SK-N-SH (cell line): Measurements from ENCODE around the gene GALNT17. TPM values are rescaled to one million over a fixed set of nuclear protein-coding genes. Genes with fewer than 3 reads are reported as not detected.

ENCODE experiments used
- CTCF ChIA-PET: fragments of 300-600, 350-600 bp; formaldehyde crosslinking; extraction: SDS; loops from one replicate; lab custom pipeline; 2021; lab: Yijun Ruan, JAX
- POLR2A ChIA-PET: fragments of 350-600 bp; sonication (Branson Sonifier 250); formaldehyde crosslinking; extraction: SDS; loops from one replicate; lab custom pipeline; 2020; ENCODE audit warnings: antibody characterized with exemption, inconsistent platforms; lab: Yijun Ruan, JAX
- DNase-seq: peaks from one replicate; pipeline ENCODE4 v3.0.0; 2012
- H2AFZ ChIP-seq: fragments of 200-600 bp; sonication (generic); 2 replicates; pipeline ENCODE4 v1.8.1; 2016; ENCODE audit warnings: antibody characterized with exemption, mild to moderate bottlenecking, low read depth
- H3F3A ChIP-seq: fragments of 200-600 bp; sonication (generic); replicated peaks from 2 replicates; pipeline ENCODE3; 2016; ENCODE audit warnings: antibody characterized with exemption, mild to moderate bottlenecking; ENCODE audit not compliant: insufficient read depth
- H3K27ac ChIP-seq, 2 experiments: fragments of 200-500 bp in 1 of 2; fragments of 200-600 bp in 1 of 2; sonication (Bioruptor generic) in 1 of 2; sonication (generic), shearing (Covaris generic) in 1 of 2; 2 replicates each; pipeline versions ENCODE4 v1.5.1 to v1.6.1; 2014 to 2016; ENCODE audit warnings: low read depth in 2 of 2, inconsistent platforms in 1 of 2, low read length in 1 of 2, mild to moderate bottlenecking in 1 of 2, mixed read lengths in 1 of 2
- H3K27me3 ChIP-seq: fragments of 200-600 bp; sonication (generic), shearing (Covaris generic); 2 replicates; pipeline ENCODE4 v1.6.1; 2016; ENCODE audit warnings: mixed run types; ENCODE audit not compliant: insufficient read depth
- H3K36me3 ChIP-seq, 2 experiments: fragments of 200-500 bp in 1 of 2; fragments of 200-600 bp in 1 of 2; sonication (Bioruptor generic) in 1 of 2; sonication (generic) in 1 of 2; replicated peaks in 1 of 2; 2 replicates each; pipeline versions ENCODE3 to v1.5.1; 2014 to 2016; ENCODE audit warnings: low read length in 1 of 2, mild to moderate bottlenecking in 1 of 2; ENCODE audit not compliant: insufficient read depth in 2 of 2, control insufficient read depth in 1 of 2
- H3K4me1 ChIP-seq, 2 experiments: fragments of 200-500 bp in 1 of 2; fragments of 200-600 bp in 1 of 2; sonication (Bioruptor generic) in 1 of 2; sonication (generic), shearing (Covaris generic) in 1 of 2; 2 replicates each; pipeline versions ENCODE4 v1.5.1 to v1.6.1; 2014 to 2016; ENCODE audit warnings: low read depth in 1 of 2, low read length in 1 of 2, mixed run types in 1 of 2; ENCODE audit not compliant: insufficient read depth in 2 of 2, control insufficient read depth in 1 of 2
- H3K4me2 ChIP-seq: fragments of 200-600 bp; sonication (generic), shearing (Covaris generic); 2 replicates; pipeline ENCODE4 v1.6.1; 2017; ENCODE audit warnings: mixed run types
- H3K4me3 ChIP-seq, 2 experiments: fragments of 200-500 bp in 1 of 2; fragments of 200-600 bp in 1 of 2; sonication (Bioruptor generic) in 1 of 2; sonication (generic), shearing (Covaris generic) in 1 of 2; 2 replicates each; pipeline versions ENCODE4 v1.5.1 to v1.8.1; 2014 to 2016; ENCODE audit warnings: low read depth in 2 of 2, inconsistent platforms in 1 of 2, low read length in 1 of 2, mild to moderate bottlenecking in 1 of 2, mixed read lengths in 1 of 2, moderate library complexity in 1 of 2
- H3K79me2 ChIP-seq: fragments of 200-600 bp; sonication (generic); 2 replicates; pipeline ENCODE4 v1.8.1; 2017; ENCODE audit warnings: mild to moderate bottlenecking; ENCODE audit not compliant: insufficient read depth
- H3K9ac ChIP-seq: fragments of 200-600 bp; sonication (generic); 2 replicates; pipeline ENCODE4 v1.6.1; 2017; ENCODE audit warnings: mixed run types
- H3K9me2 ChIP-seq: fragments of 200-600 bp; sonication (generic); 2 replicates; pipeline ENCODE4 v1.6.1; 2017; ENCODE audit warnings: mixed run types
- H3K9me3 ChIP-seq: fragments of 200-600 bp; sonication (generic); 2 replicates; pipeline ENCODE4 v1.6.1; 2017; ENCODE audit warnings: mixed run types, mild to moderate bottlenecking, moderate library complexity
- H4K20me1 ChIP-seq: fragments of 200-600 bp; sonication (generic); 2 replicates; pipeline ENCODE4 v1.6.1; 2017; ENCODE audit warnings: mild to moderate bottlenecking, mixed run types; ENCODE audit not compliant: insufficient read depth
- CTCF ChIP-seq: fragments of 200-600 bp; sonication (generic); IDR thresholded peaks from 2 replicates; pipeline ENCODE4 v1.6.1; 2017; ENCODE audit warnings: antibody characterized with exemption, mild to moderate bottlenecking, moderate library complexity
- EZH2phosphoT487 ChIP-seq: fragments of 200-600 bp; sonication (generic); IDR thresholded peaks from 2 replicates; pipeline ENCODE4 v1.6.1; 2017; ENCODE audit warnings: low read depth, mixed run types, mild to moderate bottlenecking, antibody characterized with exemption, moderate library complexity, borderline replicate concordance
- FOSL2 ChIP-seq: IDR thresholded peaks from 2 replicates; pipeline ENCODE4 v1.4.0; 2012; ENCODE audit warnings: low read depth, mild to moderate bottlenecking, moderate library complexity, borderline replicate concordance
- FOXM1 ChIP-seq: IDR thresholded peaks from 2 replicates; pipeline ENCODE4 v1.4.0; 2012; ENCODE audit warnings: low read depth, mild to moderate bottlenecking
- GABPA ChIP-seq: IDR thresholded peaks from 2 replicates; pipeline ENCODE4 v1.4.0; 2012; ENCODE audit warnings: low read depth, mild to moderate bottlenecking
- IRF3 ChIP-seq: fragments of 150-350 bp; IDR thresholded peaks from 2 replicates; pipeline ENCODE4 v1.6.1; 2016; ENCODE audit warnings: mild to moderate bottlenecking, low read depth, low read length
- JUND ChIP-seq: IDR thresholded peaks from 2 replicates; pipeline ENCODE4 v1.4.0; 2012
- MAX ChIP-seq: IDR thresholded peaks from 2 replicates; pipeline ENCODE4 v1.4.0; 2012; ENCODE audit warnings: low read depth
- MXI1 ChIP-seq: IDR thresholded peaks from 2 replicates; pipeline ENCODE4 v1.6.1; 2012; ENCODE audit warnings: mild to moderate bottlenecking, low read depth, low read length, improper control_type of control experiment
- NFIC ChIP-seq: IDR thresholded peaks from 2 replicates; pipeline ENCODE4 v1.4.0; 2012; ENCODE audit warnings: borderline replicate concordance
- NRF1 ChIP-seq: IDR thresholded peaks from 2 replicates; pipeline ENCODE4 v1.6.1; 2012; ENCODE audit warnings: low read depth, mild to moderate bottlenecking, low read length
- REST ChIP-seq: IDR thresholded peaks from 2 replicates; pipeline ENCODE4 v1.6.1; 2012; ENCODE audit warnings: mild to moderate bottlenecking, low read depth, low read length, moderate library complexity
- RFX5 ChIP-seq: IDR thresholded peaks from 2 replicates; pipeline ENCODE4 v1.6.1; 2012; ENCODE audit warnings: mild to moderate bottlenecking, improper control_type of control experiment, low read length
- SIN3A ChIP-seq: IDR thresholded peaks from 2 replicates; pipeline ENCODE4 v1.6.1; 2012; ENCODE audit warnings: low read depth, mild to moderate bottlenecking, low read length, moderate library complexity, borderline replicate concordance
- SMC3 ChIP-seq: IDR thresholded peaks from 2 replicates; pipeline ENCODE4 v1.6.1; 2012; ENCODE audit warnings: low read depth, low read length, improper control_type of control experiment
- TAF1 ChIP-seq: IDR thresholded peaks from 2 replicates; pipeline ENCODE4 v1.6.1; 2012; ENCODE audit warnings: low read depth, mild to moderate bottlenecking, low read length, moderate library complexity, borderline replicate concordance
- TEAD4 ChIP-seq: IDR thresholded peaks from 2 replicates; pipeline ENCODE4 v1.4.0; 2012; ENCODE audit warnings: mild to moderate bottlenecking, borderline replicate concordance; ENCODE audit not compliant: insufficient read depth
- YY1 ChIP-seq: IDR thresholded peaks from 2 replicates; pipeline ENCODE4 v1.4.0; 2012; ENCODE audit warnings: low read depth, mild to moderate bottlenecking
- WGBS: methylation state at CpG from one replicate; pipeline ENCODE4 v1.1.6; 2017; ENCODE audit warnings: low lambda C conversion rate; 5-methylcytosine and 5-hydroxymethylcytosine counted together
- polyA plus RNA-seq, 3 experiments: library from polyadenylated mRNA; depleted of rRNA; stranded (reverse); fragments of >200 nt; gene quantifications; 2 replicates each; pipeline ENCODE4 v1.2.3, GENCODE V29; 2012

The GALNT17 gene
- polyA plus RNA-seq, 1 of the 3 experiments (the other 2 are of a cell fraction), result not detected

GRCh38 chr7:71227126-71227525 is 95.2 kb downstream of the GALNT17 start:
- no peak for DNase-seq

GRCh38 chr7:71229148-71229547 is 97.2 kb downstream of the GALNT17 start:
- TF ChIP-seq REST (no peak), GABPA (no peak), TAF1 (no peak), YY1 (no peak), RFX5 (no peak), IRF3 (no peak), TEAD4 (no peak), EZH2phosphoT487 (no peak), SIN3A (no peak), FOXM1 (no peak), JUND (no peak), MAX (no peak), CTCF (no peak), SMC3 (no peak)
- TF ChIP-seq, all 33 proteins: peak for 0
- H3K27ac ChIP-seq, result no peak overlapping the region
- ChIA-PET CTCF (no interaction called here), POLR2A (no interaction called here)
- H2AFZ ChIP-seq, result no peak overlapping the region
- H4K20me1 ChIP-seq, result no peaks in the 10 kb centered on the region
- H3K9ac ChIP-seq, result no peak overlapping the region
- no peaks in the 10 kb centered on the region for H3K4me1 ChIP-seq
- 17% methylated on average over 10 of the region's 10 CpGs for WGBS
- no peak overlapping the region for H3K4me3 ChIP-seq
- H3K27me3 ChIP-seq, result no peaks in the 10 kb centered on the region
- no peaks in the 10 kb centered on the region for H3K9me2 ChIP-seq
- no peak overlapping the region for H3K4me2 ChIP-seq
- H3F3A ChIP-seq, result no peaks in the 10 kb centered on the region
- DNase-seq, result no peak
- no peaks in the 10 kb centered on the region for H3K79me2 ChIP-seq
- no peaks in the 10 kb centered on the region for H3K9me3 ChIP-seq
- no peaks in the 10 kb centered on the region for H3K36me3 ChIP-seq

More at GRCh38 chr7:71227126-71227525, 95.2 kb downstream of the GALNT17 start:
- Histone ChIP-seq H3K79me2 (no peaks in the 10 kb centered on the region), H2AFZ (no peak overlapping the region), H3K9ac (no peak overlapping the region), H3K9me3 (no peaks in the 10 kb centered on the region), H3K4me1 (no peaks in the 10 kb centered on the region), H3K27ac (no peak overlapping the region), H3F3A (no peaks in the 10 kb centered on the region), H3K36me3 (no peaks in the 10 kb centered on the region), H3K9me2 (no peaks in the 10 kb centered on the region), H4K20me1 (no peaks in the 10 kb centered on the region), H3K4me3 (no peak overlapping the region), H3K4me2 (no peak overlapping the region), H3K27me3 (no peaks in the 10 kb centered on the region)
- ChIA-PET POLR2A (no interaction called here), CTCF (no interaction called here)
- TF ChIP-seq FOSL2 (no peak), MXI1 (no peak), NFIC (no peak), GABPA (no peak), NRF1 (no peak), JUND (no peak)
- 10% methylated on average over 5 of the region's 5 CpGs for WGBS
